Sigmoid colon (tissue), 4 donors: Measurements from ENCODE around the gene RAPGEF3.

Source experiments
- EP300 ChIP-seq, 4 donors: sonication (generic); formaldehyde crosslinking; IDR thresholded peaks; one replicate each; pipeline ENCODE4 v1.6.1; 2017; ENCODE audit warnings: antibody characterized with exemption in 4 of 4
- POLR2A ChIP-seq, 2 donors: fragments of 450-650 bp; IDR thresholded peaks; one replicate each; pipeline ENCODE4 v1.6.1; 2016; ENCODE audit warnings: antibody characterized with exemption in 2 of 2, mild to moderate bottlenecking in 2 of 2, moderate library complexity in 2 of 2
- POLR2AphosphoS5 ChIP-seq, 4 donors: sonication (generic); formaldehyde crosslinking; IDR thresholded peaks; one replicate each; pipeline ENCODE4 v1.6.1; 2017; ENCODE audit warnings: antibody characterized with exemption in 4 of 4
- TF ChIP-seq, protein P1 (sequence below), 4 experiments: fragments of 450-650 bp in 3 of 4; fragments of 200-600 bp in 1 of 4; IDR thresholded peaks; one replicate each; pipeline ENCODE4 v1.5.1; 2016 to 2019; ENCODE audit warnings: antibody characterized with exemption in 4 of 4, mild to moderate bottlenecking in 3 of 4, moderate library complexity in 2 of 4

DNA sequence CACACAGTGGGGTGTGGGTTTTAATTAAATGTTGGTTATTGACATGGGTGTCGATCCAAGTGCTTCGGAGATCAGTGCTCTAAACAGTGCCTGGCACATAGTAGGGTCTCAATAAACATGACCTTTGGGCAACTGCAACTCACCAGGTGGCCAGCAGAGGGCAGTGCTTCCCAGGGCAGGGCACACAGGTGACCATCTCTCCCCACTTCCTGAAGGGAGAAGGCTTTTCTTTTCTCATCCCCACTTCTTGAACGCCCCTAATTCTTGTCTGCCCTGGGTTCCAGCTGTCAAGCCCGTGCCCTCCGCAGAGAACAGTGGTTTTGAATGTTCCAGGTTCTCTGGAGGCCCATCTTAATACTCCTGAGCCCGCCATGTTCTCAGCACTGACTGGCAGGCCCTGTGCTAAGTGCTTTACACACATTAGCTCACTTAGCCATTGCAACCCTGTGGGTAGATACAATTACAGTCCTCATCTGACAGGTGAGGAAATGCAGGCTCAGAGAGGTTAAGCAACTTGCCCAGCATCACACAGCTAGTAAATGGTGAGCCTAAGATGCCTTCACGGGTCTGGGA lies 16.3 kb downstream of the RAPGEF3 start:
- no peak for TF ChIP-seq EP300 (IDR thresholded peaks at IDR 0.05)
- TF ChIP-seq, protein P1, sequence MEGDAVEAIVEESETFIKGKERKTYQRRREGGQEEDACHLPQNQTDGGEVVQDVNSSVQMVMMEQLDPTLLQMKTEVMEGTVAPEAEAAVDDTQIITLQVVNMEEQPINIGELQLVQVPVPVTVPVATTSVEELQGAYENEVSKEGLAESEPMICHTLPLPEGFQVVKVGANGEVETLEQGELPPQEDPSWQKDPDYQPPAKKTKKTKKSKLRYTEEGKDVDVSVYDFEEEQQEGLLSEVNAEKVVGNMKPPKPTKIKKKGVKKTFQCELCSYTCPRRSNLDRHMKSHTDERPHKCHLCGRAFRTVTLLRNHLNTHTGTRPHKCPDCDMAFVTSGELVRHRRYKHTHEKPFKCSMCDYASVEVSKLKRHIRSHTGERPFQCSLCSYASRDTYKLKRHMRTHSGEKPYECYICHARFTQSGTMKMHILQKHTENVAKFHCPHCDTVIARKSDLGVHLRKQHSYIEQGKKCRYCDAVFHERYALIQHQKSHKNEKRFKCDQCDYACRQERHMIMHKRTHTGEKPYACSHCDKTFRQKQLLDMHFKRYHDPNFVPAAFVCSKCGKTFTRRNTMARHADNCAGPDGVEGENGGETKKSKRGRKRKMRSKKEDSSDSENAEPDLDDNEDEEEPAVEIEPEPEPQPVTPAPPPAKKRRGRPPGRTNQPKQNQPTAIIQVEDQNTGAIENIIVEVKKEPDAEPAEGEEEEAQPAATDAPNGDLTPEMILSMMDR (IDR thresholded peaks at IDR 0.05), result peak; percentile 91 to 98 (median 96)
- TF ChIP-seq POLR2AphosphoS5 (IDR thresholded peaks at IDR 0.05), result no peak
- no peak for TF ChIP-seq POLR2A (IDR thresholded peaks at IDR 0.05)
